ENCODE measurements around the gene ALKBH4. TPM values are rescaled to one million over a fixed set of nuclear protein-coding genes. Genes with fewer than 3 reads are reported as not detected.

Gene ALKBH4
- total RNA-seq, 4 donors from 2014 or later: 7.3 to 31.7 (median 13.3) TPM

- H3K4me3 ChIP-seq: no peak overlapping the region
- H3K27me3 ChIP-seq: no peaks in the 10 kb centered on the region
- 94 to 95% methylated on average over 10 to 15 of the region's 15 CpGs for WGBS, 2 donors
- H3K4me1 ChIP-seq: peaks cover 0 to 7% (median 6%) of the 10 kb centered on the region in 3 donors
- no peak for DNase-seq
- peaks cover 0 to 27% (median 0%) of the 10 kb centered on the region in 3 donors for H3K36me3 ChIP-seq
- TF ChIP-seq POLR2A (IDR thresholded peaks at IDR 0.05): no peak
- TF ChIP-seq, protein P1, sequence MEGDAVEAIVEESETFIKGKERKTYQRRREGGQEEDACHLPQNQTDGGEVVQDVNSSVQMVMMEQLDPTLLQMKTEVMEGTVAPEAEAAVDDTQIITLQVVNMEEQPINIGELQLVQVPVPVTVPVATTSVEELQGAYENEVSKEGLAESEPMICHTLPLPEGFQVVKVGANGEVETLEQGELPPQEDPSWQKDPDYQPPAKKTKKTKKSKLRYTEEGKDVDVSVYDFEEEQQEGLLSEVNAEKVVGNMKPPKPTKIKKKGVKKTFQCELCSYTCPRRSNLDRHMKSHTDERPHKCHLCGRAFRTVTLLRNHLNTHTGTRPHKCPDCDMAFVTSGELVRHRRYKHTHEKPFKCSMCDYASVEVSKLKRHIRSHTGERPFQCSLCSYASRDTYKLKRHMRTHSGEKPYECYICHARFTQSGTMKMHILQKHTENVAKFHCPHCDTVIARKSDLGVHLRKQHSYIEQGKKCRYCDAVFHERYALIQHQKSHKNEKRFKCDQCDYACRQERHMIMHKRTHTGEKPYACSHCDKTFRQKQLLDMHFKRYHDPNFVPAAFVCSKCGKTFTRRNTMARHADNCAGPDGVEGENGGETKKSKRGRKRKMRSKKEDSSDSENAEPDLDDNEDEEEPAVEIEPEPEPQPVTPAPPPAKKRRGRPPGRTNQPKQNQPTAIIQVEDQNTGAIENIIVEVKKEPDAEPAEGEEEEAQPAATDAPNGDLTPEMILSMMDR (IDR thresholded peaks at IDR 0.05): no peak
- intact Hi-C loops (cut with DNase I): no loop called here
- no peaks in the 10 kb centered on the region for H3K9me3 ChIP-seq
- no peak overlapping the region for H3K27ac ChIP-seq
Observed at GRCh38 chr7:102449136-102449535, 15.5 kb downstream of the ALKBH4 start.

DNA sequence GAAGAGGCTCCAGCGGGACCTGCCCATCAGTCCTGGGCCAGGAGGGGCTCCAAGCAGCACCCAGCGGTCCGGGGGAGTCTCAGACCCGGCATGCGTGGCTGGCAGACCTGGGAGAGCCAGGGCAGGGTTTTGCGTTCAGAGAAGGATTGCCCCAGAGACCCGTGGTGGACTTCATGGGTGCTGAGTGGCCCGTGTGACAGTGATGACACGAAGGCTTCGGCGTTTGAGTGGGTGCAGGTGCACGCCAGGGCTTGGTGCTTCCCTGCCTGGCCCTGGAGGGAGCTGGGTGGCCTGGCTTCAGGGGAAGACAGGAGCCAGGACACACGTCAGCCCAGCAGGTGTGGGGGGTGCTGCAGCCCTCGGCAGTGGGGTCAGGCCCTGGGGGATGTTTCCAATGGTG, 17.4 kb downstream of the ALKBH4 start:
- no peaks in the 10 kb centered on the region for H3K9me3 ChIP-seq
- DNase-seq: no peak
- 88 to 100% methylated on average over 2 to 11 of the region's 14 CpGs for WGBS, 2 donors

GRCh38 chr7:102446387-102447156, 18.1 kb downstream of the ALKBH4 start:
- 83 to 91% methylated on average over 14 to 19 of the region's 41 CpGs for WGBS, 2 donors
- Histone ChIP-seq H3K36me3 (peaks cover 0 to 36% (median 0%) of the 10 kb centered on the region in 3 donors), H3K4me1 (peaks cover 0 to 4% (median 3%) of the 10 kb centered on the region in 3 donors), H3K27ac (no peak overlapping the region), H3K4me3 (no peak overlapping the region), H3K9me3 (no peaks in the 10 kb centered on the region), H3K27me3 (no peaks in the 10 kb centered on the region)
- TF ChIP-seq, protein P1 (IDR thresholded peaks at IDR 0.05): no peak
- TF ChIP-seq POLR2A (IDR thresholded peaks at IDR 0.05): no peak
- intact Hi-C loops (cut with DNase I): no loop called here
- DNase-seq: no peak

More for the DNA sequence above, 17.4 kb downstream of the ALKBH4 start:
- H3K4me3 ChIP-seq: no peak overlapping the region
- H3K36me3 ChIP-seq: peaks cover 0 to 29% (median 0%) of the 10 kb centered on the region in 3 donors
- H3K27me3 ChIP-seq: no peaks in the 10 kb centered on the region
- no peak overlapping the region for H3K27ac ChIP-seq
- TF ChIP-seq POLR2A (IDR thresholded peaks at IDR 0.05): no peak
- TF ChIP-seq, protein P1 (IDR thresholded peaks at IDR 0.05): no peak
- intact Hi-C loops (cut with DNase I): no loop called here
- peaks cover 0 to 7% (median 6%) of the 10 kb centered on the region in 3 donors for H3K4me1 ChIP-seq

GRCh38 chr7:102445674-102446071, 19.0 kb downstream of the ALKBH4 start:
- no peak overlapping the region for H3K27ac ChIP-seq
- H3K27me3 ChIP-seq: no peaks in the 10 kb centered on the region
- H3K36me3 ChIP-seq: peaks cover 0 to 37% (median 0%) of the 10 kb centered on the region in 3 donors
- H3K4me3 ChIP-seq: no peak overlapping the region
- 94 to 100% methylated on average over 2 of the region's 2 CpGs for WGBS, 2 donors
- no peak for TF ChIP-seq POLR2A (IDR thresholded peaks at IDR 0.05)
- TF ChIP-seq, protein P1 (IDR thresholded peaks at IDR 0.05): no peak
- H3K9me3 ChIP-seq: no peaks in the 10 kb centered on the region
- no peak for DNase-seq
- H3K4me1 ChIP-seq: peaks cover 0 to 2% (median 0%) of the 10 kb centered on the region in 3 donors
- intact Hi-C loops (cut with DNase I): no loop called here

DNA sequence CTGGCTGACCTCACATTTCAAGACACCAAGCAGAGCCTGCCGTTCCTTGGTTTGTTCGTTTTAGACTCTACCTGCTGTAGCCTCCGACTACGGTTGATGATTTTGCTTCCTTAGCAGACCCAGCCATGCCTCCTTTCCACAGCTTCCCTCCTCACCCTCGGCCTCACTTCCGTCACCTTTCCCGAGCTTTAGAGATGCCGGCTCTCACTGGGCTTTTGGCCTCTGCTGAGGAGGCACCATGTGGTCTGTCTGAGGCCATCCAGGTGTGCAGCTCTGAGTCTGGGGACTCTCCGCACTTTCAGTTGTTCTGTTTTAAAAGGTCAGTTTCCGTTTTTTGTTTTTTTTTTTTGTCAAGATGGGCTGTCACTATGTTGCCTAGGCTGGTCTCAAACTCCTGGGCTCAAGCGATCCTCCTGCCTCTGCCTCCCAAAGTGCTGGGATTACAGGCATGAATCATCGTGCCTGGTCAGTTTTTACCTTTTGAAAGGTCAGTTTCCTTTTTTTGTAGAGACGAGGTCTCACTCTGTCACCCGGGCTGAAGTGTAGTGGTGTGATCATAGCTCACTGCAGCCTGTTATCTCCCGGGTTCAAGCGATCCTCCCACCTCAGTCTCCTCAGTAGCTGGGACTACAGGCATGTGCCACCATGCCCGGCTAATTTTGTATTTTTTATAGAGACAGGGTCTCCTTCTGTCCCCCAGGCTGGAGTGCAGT, 19.5 kb downstream of the ALKBH4 start:
- DNase-seq: no peak
- intact Hi-C loops (cut with DNase I): no loop called here
- TF ChIP-seq, protein P1 (IDR thresholded peaks at IDR 0.05): no peak
- no peak for TF ChIP-seq POLR2A (IDR thresholded peaks at IDR 0.05)
- Histone ChIP-seq H3K27me3 (no peaks in the 10 kb centered on the region), H3K9me3 (no peaks in the 10 kb centered on the region), H3K4me3 (no peak overlapping the region), H3K36me3 (peaks cover 0 to 37% (median 0%) of the 10 kb centered on the region in 3 donors), H3K4me1 (peaks cover 0 to 8% (median 0%) of the 10 kb centered on the region in 3 donors), H3K27ac (no peak overlapping the region)
- WGBS, 2 donors: 83 to 85% methylated on average over 17 of the region's 17 CpGs

Measured in esophagus squamous epithelium (tissue), 5 donors.